Skeletal muscle satellite cell (primary cell): ENCODE measurements around the gene HSPB6.

ENCODE experiments used
- H3K27me3 ChIP-seq: 2 replicates; pipeline ENCODE4 v1.7.0; 2013; ENCODE audit warnings: low read length; ENCODE audit not compliant: control insufficient read depth, insufficient read depth
- H3K36me3 ChIP-seq: 2 replicates; pipeline ENCODE4 v1.7.0; 2013; ENCODE audit warnings: mild to moderate bottlenecking, control low read depth, low read length; ENCODE audit not compliant: insufficient read depth
- H3K4me1 ChIP-seq: 2 replicates; pipeline ENCODE4 v1.7.0; 2013; ENCODE audit warnings: low read length; ENCODE audit not compliant: control insufficient read depth, insufficient read depth
- H3K4me2 ChIP-seq: 2 replicates; pipeline ENCODE4 v1.7.0; 2013; ENCODE audit warnings: mild to moderate bottlenecking, low read length
- H3K4me3 ChIP-seq: 2 replicates; pipeline ENCODE4 v1.7.0; 2013; ENCODE audit warnings: low read length
- H3K9ac ChIP-seq: 2 replicates; pipeline ENCODE4 v1.7.0; 2013; ENCODE audit warnings: mild to moderate bottlenecking, low read depth, low read length, moderate library complexity
- H3K9me3 ChIP-seq: replicated peaks from 2 replicates; pipeline ENCODE4 v1.7.0; 2013; ENCODE audit warnings: mild to moderate bottlenecking, control low read depth, low read length

The HSPB6 gene

DNA sequence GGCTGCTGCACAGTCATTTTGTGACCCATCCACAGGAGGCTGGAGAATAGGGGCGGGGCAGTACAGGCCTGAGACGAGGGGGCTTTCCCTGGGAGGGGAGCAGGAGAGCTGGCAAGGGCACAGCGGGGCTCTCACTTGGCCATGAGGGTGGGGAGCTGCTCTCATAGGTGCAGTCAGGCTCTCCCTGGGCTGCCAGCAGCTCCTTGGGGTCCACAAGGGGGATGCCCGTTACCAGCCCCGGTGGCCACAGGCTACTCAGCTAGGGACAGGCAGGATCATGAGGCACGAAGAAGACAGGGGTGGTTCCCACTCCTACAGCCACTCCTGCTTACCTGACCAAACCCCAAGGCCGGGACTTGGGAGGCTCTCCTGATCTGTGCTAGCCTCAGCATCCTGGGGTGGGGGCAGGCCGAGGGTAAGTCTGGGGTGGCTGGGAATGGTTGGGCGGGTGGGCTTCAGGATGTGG, 35.0 kb upstream of the HSPB6 start:
- Histone ChIP-seq H3K9ac (no peak overlapping the region), H3K4me1 (peaks cover 4% of the 10 kb centered on the region), H3K4me3 (no peak overlapping the region), H3K4me2 (no peak overlapping the region), H3K9me3 (no peaks in the 10 kb centered on the region), H3K36me3 (no peaks in the 10 kb centered on the region), H3K27me3 (peaks cover 13% of the 10 kb centered on the region)

DNA sequence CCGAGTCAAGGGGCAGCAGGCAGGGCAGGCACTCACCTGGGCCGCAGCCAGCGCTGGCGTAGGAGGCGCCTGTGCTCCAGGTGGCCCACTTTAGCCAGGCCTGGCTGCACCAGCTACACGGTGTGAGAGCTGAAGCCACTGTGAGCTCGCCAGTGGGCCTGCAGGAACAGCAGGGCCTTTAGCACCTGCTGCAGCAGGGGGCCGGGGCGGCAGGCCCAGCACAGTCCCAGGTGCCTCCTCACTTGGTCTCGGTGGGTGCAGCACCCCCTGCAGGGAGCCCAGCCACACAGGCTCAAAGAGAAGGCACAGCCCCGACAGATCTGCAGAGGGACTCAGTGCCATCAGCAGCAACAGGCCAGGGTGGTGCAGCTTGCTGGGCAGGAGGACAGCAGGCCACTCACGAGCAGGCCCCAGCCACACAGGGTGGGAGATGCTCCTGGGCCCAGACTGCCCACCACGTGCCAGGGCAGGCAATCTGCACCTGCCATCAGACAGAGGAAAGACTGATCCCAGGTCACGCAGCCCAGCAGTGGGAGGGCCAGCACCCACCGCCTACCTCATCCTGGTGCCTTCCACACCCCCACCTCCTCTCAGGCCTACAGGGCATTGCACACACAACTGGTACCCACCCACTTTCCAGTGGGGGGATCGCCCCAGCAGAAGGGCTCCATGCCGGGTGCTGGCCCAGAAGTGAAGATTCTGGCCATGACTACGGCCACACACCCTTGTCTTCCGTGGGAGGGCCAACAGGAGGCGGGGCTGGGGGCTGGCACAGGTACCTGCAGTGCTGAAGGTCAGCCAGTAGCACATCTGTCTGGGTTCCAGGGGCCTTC, 34.4 kb upstream of the HSPB6 start:
- Histone ChIP-seq H3K9ac (no peak overlapping the region), H3K9me3 (no peaks in the 10 kb centered on the region), H3K4me1 (peaks cover 4% of the 10 kb centered on the region), H3K4me3 (no peak overlapping the region), H3K4me2 (no peak overlapping the region), H3K36me3 (no peaks in the 10 kb centered on the region), H3K27me3 (peaks cover 6% of the 10 kb centered on the region)

DNA sequence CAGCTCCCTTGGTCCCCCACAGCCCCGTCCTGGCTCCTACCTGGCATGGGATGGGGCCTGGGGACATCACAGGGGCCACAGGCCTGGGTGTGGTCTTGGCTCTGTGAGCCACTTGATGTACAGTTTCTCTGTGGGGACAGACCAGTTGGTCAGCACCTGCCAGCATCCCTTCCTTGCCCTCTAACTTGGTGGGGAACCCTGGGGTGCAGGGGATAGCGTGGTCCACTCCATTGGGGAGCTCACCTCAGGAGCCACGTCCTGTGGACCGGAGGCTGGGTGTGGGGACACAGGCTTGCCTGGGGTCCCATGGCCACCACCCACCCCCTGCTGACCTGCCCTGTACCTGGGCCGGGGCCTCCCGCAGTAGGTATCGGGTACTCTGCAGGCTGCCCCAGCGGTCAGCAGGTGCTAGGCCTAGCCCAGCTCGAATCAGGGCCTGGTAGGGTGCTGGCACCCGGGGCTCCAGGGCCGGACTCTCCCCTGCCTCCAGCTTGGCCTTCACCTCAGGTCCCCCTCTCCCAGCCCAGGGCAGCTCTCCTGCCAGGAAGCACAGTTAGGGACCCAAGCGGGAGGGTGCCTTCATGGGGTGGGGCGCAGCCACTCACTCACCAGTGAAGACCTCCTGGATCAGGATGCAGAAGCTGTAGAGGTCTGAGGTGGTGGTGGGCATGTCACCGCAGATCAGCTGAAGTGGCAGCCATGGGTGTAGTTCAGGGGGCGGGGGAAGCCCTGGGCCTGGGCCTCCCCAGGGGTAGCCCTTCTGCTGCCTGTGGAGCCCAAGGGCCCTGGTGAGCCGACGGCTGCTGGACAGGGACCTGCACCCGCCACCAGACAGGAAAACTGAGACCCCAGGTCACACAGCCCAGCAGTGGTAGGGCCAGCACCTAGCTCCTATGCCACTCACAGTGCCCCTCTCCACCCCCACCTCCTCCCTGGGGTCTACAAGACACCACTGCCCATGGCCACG, 33.4 kb upstream of the HSPB6 start:
- H3K4me1 ChIP-seq, result peaks cover 4% of the 10 kb centered on the region
- no peak overlapping the region for H3K4me2 ChIP-seq
- H3K27me3 ChIP-seq, result no peaks in the 10 kb centered on the region
- no peak overlapping the region for H3K9ac ChIP-seq
- H3K9me3 ChIP-seq, result no peaks in the 10 kb centered on the region
- no peak overlapping the region for H3K4me3 ChIP-seq
- H3K36me3 ChIP-seq, result no peaks in the 10 kb centered on the region

DNA sequence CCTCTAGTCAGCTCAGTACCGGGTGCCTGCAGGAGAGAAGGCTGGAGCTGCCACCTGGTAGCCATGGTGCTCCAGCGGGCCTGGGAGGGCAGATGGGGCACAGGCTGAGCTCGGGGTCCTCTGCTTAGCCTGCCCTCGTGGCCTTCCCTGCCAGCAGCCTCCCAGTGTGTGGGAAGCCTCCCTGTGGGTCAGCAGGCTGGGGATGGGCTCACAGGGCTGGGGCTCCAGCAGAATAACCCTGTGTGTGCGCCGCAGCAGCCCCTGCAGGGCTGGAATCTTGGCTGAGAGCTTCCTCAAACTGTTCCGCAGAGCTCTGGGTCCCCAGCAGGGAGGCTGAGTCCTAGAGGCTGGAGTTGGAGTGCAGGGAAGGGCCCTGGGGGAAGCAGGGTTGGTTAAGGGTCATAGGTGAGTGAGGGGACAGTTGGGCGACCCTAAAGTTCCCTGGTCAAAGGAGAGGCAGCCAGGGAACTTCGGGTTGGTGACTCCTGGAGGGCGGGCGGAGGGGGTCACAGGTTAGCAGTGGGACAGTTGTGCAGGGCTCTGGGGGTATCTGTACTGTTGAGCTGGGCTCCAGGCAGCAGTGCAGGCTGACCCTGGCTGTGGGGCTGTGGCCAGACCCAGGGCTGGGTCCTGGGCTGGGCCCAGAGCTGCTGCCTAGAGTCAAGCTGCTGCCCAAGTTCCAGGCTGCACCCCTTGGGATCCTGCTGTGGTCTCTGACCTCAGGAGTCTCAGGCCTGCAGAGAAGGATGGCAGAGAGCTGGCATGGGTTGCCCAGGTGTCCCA, 32.6 kb upstream of the HSPB6 start:
- Histone ChIP-seq H3K27me3 (no peaks in the 10 kb centered on the region), H3K4me2 (no peak overlapping the region), H3K36me3 (no peaks in the 10 kb centered on the region), H3K4me3 (no peak overlapping the region), H3K9ac (no peak overlapping the region), H3K4me1 (peaks cover 4% of the 10 kb centered on the region), H3K9me3 (no peaks in the 10 kb centered on the region)

DNA sequence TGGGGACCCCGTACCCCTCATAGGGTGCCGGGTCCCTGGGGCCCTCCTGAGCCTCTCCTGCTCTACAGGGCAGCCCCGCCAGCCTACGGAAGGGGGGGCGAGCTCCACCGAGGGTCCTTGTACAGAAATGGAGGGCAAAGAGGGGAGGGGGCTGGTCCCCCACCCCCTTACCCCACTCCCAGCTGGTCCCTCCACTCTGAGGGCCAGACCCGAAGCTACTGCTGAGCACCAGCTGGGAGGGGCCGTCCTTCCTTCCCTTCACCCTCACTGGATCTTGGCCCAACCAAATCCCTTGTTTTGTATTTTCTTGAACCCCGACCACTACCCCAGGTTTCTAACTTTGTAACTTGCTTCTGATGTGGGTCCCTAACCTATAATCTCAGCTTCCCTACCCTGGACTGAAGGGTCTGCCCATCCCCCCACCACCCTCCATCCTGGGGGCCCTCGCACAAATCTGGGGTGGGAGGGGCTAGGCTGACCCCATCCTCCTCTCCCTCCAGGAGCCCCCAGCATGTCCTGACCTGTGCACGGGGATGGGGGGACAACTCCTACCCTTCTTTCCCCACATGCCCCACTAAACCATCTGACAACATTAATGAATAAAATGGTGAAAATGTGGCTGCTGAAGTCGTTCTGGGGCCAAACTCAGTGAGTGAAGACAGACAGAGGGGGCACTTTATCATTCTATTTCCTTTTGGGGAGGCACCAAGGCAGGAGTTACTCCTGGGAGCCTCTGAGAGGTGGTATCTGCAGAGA, 31.6 kb upstream of the HSPB6 start:
- Histone ChIP-seq H3K9me3 (no peaks in the 10 kb centered on the region), H3K4me1 (peaks cover 4% of the 10 kb centered on the region), H3K9ac (no peak overlapping the region), H3K4me2 (no peak overlapping the region), H3K4me3 (no peak overlapping the region), H3K27me3 (no peaks in the 10 kb centered on the region), H3K36me3 (no peaks in the 10 kb centered on the region)

DNA sequence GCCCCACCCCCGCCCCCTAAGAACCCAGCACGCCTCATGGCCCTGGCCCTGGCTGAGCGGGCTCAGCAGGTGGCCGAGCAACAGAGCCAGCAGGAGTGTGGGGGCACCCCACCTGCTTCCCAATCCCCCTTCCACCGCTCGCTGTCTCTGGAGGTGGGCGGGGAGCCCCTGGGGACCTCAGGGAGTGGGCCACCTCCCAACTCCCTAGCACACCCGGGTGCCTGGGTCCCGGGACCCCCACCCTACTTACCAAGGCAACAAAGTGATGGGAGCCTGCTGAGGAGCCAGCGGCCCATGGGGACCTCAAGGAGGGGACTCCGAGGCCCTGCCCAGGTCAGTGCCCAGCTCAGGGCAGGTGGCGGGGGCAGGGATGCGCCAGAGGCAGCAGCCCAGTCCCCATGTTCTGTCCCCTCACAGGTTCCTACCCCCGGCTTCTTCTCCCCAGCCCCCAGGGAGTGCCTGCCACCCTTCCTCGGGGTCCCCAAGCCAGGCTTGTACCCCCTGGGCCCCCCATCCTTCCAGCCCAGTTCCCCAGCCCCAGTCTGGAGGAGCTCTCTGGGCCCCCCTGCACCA, 30.5 kb upstream of the HSPB6 start:
- no peaks in the 10 kb centered on the region for H3K27me3 ChIP-seq
- no peak overlapping the region for H3K4me3 ChIP-seq
- no peaks in the 10 kb centered on the region for H3K9me3 ChIP-seq
- H3K9ac ChIP-seq, result no peak overlapping the region
- no peaks in the 10 kb centered on the region for H3K36me3 ChIP-seq
- H3K4me2 ChIP-seq, result no peak overlapping the region
- H3K4me1 ChIP-seq, result no peaks in the 10 kb centered on the region

DNA sequence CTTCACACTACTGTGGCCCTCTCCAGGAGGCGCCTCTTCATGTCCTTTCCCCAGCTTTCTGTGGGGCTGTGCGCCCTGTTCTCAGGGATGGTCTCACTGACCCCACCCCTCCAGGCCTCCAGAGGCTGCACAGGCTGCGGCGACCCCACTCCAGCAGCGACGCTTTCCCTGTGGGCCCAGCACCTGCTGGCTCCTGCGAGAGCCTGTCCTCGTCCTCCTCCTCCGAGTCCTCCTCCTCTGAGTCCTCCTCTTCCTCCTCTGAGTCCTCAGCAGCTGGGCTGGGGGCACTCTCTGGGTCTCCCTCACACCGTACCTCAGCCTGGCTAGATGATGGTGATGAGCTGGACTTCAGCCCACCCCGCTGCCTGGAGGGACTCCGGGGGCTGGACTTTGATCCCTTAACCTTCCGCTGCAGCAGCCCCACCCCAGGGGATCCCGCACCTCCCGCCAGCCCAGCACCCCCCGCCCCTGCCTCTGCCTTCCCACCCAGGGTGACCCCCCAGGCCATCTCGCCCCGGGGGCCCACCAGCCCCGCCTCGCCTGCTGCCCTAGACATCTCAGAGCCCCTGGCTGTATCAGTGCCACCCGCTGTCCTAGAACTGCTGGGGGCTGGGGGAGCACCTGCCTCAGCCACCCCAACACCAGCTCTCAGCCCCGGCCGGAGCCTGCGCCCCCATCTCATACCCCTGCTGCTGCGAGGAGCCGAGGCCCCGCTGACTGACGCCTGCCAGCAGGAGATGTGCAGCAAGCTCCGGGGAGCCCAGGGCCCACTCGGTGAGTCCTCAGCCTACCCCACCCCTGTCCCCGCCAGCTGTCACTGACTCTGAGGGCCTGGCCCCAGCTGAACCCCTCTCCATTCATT, 29.7 kb upstream of the HSPB6 start:
- no peak overlapping the region for H3K4me3 ChIP-seq
- no peaks in the 10 kb centered on the region for H3K4me1 ChIP-seq
- no peak overlapping the region for H3K9ac ChIP-seq
- no peaks in the 10 kb centered on the region for H3K36me3 ChIP-seq
- no peaks in the 10 kb centered on the region for H3K9me3 ChIP-seq
- H3K4me2 ChIP-seq, result no peak overlapping the region
- H3K27me3 ChIP-seq, result no peaks in the 10 kb centered on the region

DNA sequence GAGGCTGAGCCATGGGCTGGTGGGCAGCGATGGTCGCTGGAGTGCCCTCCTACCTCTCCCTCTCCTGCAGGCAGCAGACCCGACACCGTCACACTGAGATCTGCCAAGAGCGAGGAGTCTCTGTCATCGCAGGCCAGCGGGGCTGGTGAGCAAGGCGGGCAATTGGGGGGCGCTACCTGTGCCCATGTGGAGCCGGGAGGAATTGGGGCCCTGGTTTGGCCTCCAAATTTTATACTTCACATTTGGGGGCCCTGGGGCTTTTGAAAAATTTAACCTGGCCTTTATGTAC, 28.5 kb upstream of the HSPB6 start:
- Histone ChIP-seq H3K27me3 (no peaks in the 10 kb centered on the region), H3K9ac (no peak overlapping the region), H3K4me3 (no peak overlapping the region), H3K4me1 (no peaks in the 10 kb centered on the region), H3K9me3 (no peaks in the 10 kb centered on the region), H3K4me2 (no peak overlapping the region), H3K36me3 (no peaks in the 10 kb centered on the region)

DNA sequence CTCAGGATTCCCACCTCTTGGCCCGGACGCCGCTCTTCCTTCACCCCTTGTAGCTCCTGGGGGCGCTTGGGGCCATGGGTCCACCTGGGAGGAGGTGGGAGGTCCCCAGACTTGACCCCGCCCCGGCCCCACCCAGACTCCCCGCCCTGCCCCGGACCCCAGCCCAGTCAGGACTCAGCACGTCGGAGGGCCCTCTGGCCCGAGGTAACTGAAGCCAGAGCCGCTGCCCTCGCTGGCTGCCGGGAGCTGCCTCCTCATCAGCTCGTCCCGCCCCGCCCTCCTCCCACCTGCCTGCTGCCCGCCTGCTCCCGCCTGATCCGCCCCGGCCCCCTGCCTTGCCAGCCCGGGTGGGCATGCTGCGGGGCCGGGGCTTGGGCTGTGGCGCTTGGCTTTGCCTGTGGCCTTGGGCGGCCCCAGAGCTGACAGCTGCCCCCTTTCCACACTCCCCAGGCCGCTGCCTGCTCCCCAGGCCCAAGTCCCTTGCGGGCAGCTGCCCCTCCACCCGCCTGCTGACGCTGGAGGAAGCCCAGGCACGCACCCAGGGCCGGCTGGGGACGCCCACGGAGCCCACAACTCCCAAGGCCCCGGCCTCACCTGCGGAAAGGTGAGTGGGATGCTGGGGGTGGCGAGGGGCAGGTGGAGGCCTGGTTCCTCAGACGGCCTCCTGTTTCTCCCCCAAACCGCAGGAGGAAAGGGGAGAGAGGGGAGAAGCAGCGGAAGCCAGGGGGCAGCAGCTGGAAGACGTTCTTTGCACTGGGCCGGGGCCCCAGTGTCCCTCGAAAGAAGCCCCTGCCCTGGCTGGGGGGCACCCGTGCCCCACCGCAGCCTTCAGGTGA, 27.9 kb upstream of the HSPB6 start:
- no peaks in the 10 kb centered on the region for H3K4me1 ChIP-seq
- H3K36me3 ChIP-seq, result peaks cover 3% of the 10 kb centered on the region
- H3K4me2 ChIP-seq, result no peak overlapping the region
- no peak overlapping the region for H3K9ac ChIP-seq
- H3K4me3 ChIP-seq, result no peak overlapping the region
- H3K9me3 ChIP-seq, result no peaks in the 10 kb centered on the region
- H3K27me3 ChIP-seq, result no peaks in the 10 kb centered on the region
